RWPE1 (cell line): ENCODE measurements around the gene ARPC1B.
"Not testable (repeated sequence)": the region's sequence is repeated elsewhere in the genome, so short reads cannot be mapped to it uniquely, and the experiment has no call there.

Source experiments
- CTCF ChIA-PET: fragments of 350-600 bp; sonication (Branson Sonifier 250); formaldehyde crosslinking; extraction: SDS; loops from one replicate; lab custom pipeline; 2021; lab: Yijun Ruan, JAX
- POLR2A ChIA-PET: fragments of 400-600 bp; formaldehyde crosslinking; extraction: SDS; loops from one replicate; lab custom pipeline; 2020; ENCODE audit warnings: antibody characterized with exemption; ENCODE audit not compliant: low non-redundant PET; lab: Yijun Ruan, JAX
- DNase-seq: peaks from one replicate; pipeline ENCODE4 v3.0.0; 2012; ENCODE audit warnings: low spot score
- H3K27ac ChIP-seq: fragments of 450-650 bp; 2 replicates; pipeline ENCODE4 v1.5.1; 2017
- TF ChIP-seq, protein P1 (sequence below): fragments of 450-650 bp; conservative IDR thresholded peaks from 2 replicates; pipeline ENCODE4 v1.5.1; 2017; ENCODE audit warnings: low read depth, mild to moderate bottlenecking

Gene ARPC1B

DNA sequence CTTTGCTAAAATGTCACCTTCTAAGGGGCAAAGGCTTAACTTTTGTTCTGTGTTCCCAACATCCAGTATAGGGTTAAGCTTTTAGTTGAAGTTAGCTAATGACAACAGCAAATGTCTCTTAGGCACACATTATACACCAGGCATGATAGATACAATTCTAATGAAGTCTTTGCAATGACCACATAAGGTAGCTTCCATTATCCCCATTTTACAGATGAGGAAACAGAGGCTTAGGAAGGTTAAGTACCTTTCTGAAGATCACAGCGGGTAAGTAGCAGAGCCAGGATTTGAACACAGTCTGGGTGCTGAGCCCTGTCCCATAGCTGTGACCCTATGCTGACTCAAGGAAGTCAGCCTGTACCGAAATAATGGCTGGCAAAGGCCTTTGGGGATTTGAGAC lies 36.1 kb downstream of the ARPC1B start:
- H3K27ac ChIP-seq, result no peak overlapping the region
- CTCF ChIA-PET, result no interaction called here
- no peak for DNase-seq
- TF ChIP-seq, protein P1, sequence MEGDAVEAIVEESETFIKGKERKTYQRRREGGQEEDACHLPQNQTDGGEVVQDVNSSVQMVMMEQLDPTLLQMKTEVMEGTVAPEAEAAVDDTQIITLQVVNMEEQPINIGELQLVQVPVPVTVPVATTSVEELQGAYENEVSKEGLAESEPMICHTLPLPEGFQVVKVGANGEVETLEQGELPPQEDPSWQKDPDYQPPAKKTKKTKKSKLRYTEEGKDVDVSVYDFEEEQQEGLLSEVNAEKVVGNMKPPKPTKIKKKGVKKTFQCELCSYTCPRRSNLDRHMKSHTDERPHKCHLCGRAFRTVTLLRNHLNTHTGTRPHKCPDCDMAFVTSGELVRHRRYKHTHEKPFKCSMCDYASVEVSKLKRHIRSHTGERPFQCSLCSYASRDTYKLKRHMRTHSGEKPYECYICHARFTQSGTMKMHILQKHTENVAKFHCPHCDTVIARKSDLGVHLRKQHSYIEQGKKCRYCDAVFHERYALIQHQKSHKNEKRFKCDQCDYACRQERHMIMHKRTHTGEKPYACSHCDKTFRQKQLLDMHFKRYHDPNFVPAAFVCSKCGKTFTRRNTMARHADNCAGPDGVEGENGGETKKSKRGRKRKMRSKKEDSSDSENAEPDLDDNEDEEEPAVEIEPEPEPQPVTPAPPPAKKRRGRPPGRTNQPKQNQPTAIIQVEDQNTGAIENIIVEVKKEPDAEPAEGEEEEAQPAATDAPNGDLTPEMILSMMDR, result no peak
- POLR2A ChIA-PET, result no interaction called here

DNA sequence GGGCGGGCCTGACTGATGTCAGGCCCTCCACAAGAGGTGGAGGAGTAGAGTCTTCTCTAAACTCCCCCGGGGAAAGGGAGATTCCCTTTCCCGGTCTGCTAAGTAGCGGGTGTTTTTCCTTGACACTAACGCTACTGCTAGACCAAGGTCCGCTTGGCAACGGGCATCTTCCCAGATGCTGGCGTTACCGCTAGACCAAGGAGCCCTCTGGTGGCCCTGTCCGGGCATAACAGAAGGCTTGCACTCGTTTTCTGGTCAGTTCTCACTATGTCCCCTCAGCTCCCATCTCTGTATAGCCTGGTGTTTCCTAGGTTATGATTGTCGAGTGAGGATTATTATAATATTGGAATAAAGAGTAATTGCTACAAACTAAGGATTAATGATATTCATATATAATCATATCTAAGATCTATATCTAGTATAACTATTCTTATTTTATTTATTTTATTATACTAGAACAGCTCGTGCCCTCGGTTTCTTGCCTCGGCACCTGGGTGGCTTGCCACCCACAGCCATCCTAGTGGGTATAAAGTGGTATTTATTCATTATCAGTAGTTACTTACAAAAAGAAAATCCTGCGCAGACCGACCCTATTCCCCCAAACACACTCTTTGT lies 41.1 kb downstream of the ARPC1B start:
- POLR2A ChIA-PET, H3K27ac ChIP-seq, DNase-seq: not testable (repeated sequence)
- CTCF ChIA-PET, result interaction anchor here (0.6 to 1.0 kb wide), 8 partner anchors 10 to 592 kb away, joined by 3 to 5 read pairs (median 4); no protein-coding TSS in a partner anchor
- TF ChIP-seq, protein P1, result peak; percentile 83

DNA sequence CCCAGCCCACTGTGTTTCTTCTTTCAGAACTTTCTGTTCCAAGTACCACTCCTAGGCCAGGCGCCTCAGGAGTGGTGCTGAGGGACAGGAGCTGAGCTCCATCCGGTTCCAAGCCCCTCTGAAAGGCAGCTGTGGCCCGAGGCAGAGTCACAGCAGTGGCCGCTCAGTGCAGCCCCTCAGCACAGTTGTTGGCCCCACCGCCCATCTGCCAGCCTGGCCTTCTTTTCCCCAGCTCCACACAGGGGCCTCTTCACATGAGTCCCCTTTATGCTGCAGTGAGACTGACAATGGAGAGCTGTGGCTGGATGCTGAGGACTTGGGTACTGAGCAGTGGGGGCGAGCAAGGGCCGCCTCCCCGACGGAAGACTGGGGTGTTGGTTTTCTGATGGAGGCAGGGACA lies 43.7 kb downstream of the ARPC1B start:
- CTCF ChIA-PET, result interaction anchor here (0.9 kb wide), 1 partner anchor 491 kb away, joined by 3 read pairs; no protein-coding TSS in a partner anchor
- H3K27ac ChIP-seq, result peak overlapping the region; percentile 14
- POLR2A ChIA-PET, result no interaction called here
- TF ChIP-seq, protein P1, result no peak
- no peak for DNase-seq

DNA sequence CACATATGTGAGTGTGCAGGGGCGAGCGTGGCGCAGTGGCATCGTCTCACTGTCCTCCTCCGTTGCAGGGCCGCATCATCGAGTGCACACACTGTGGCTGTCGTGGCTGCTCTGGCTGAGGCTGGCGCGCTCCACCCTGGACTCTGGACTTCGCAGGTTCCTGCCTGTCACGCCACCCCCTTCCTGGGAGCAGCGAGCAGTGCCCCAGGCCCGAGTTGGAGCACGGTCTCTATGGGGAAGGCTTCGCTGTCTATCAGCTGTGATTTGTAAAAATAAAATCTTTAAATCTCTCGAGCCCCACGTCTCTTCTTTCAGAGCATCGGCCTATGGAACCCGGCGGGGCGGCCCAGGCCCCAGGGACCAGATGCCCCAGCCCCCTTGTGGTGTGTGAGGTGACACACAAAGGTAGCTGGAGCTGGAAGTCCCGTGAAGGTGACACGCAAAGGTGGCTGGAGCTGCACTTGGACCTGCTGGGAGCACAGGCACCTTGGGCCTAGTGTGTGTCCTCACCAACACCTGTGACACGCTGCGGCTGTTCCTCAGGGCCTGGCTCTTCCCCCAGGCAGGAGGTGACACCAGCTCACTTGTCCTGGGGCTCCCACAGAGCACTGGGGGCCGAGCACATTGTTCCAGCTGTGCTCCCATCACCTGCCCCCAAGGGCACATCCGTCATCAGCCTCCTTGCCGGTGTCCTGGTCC lies 44.9 kb downstream of the ARPC1B start:
- TF ChIP-seq, protein P1, result no peak
- POLR2A ChIA-PET, result no interaction called here
- CTCF ChIA-PET, result no interaction called here
- no peak for DNase-seq
- peak overlapping the region; percentile 16 for H3K27ac ChIP-seq

DNA sequence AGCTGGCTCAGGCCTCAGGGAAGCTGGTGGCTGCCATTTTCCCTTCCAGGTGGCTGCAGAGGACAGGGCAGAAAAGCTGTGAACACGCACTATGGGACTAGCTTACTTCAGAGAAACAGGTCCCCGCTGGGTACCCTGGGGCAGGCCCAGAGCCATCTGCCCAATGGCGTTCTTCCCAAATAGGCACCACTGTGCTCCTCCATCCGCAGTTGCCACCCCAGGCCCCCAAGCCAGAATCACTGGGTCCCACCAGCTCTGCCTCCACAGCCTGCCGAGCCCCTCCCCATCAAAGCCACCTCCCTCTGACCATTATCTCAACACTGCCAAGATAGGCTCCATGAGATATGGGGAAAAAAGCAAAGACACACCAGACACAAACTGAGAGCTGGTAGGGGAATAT lies 45.7 kb downstream of the ARPC1B start:
- DNase-seq, result no peak
- CTCF ChIA-PET, result no interaction called here
- POLR2A ChIA-PET, result no interaction called here
- TF ChIP-seq, protein P1, result no peak
- peak overlapping the region; percentile 16; the same call in 1 of the 2 replicates for H3K27ac ChIP-seq

DNA sequence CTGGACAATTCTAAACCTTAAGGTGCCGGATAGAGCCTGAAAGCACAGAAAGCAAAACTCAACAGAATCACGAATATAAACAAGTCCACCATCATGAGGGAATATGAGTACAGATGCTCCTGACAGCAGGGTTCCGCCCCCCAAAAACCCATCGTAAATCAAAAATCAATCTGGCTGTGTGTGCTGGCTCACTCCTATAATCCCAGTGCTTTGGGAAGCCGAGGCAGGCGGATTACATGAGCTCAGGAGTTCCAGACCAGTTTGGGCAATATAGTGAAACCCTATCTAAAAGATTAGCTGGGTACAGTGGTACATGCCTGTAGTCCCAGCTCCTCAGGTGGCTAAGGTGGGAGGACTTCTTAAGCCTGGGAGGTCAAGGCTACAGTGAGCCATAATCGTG lies 46.5 kb downstream of the ARPC1B start:
- ChIA-PET POLR2A (interaction anchor here (0.7 kb wide), 1 partner anchor 18 kb away, joined by 3 read pairs; the partner anchor contains the start of genes CPSF4 and PTCD1), CTCF (no interaction called here)
- TF ChIP-seq, protein P1, result no peak
- no peak overlapping the region; the same call in 1 of the 2 replicates for H3K27ac ChIP-seq
- DNase-seq, result no peak
